WTC11 (cell line): ENCODE results near the gene LY6G6F. TPM values are rescaled to one million over a fixed set of nuclear protein-coding genes. Genes with fewer than 3 reads are reported as not detected.
A peak's percentile ranks its signal among the peaks of the same experiment; 100 is the strongest.

Experiments
- ATAC-seq: fragments of 200-7000 bp; cut with Tn5 transposase; 2 replicates; pipeline ENCODE4 v1.10.0; 2021; ENCODE audit warnings: mild to moderate bottlenecking, moderate library complexity
- CTCF ChIA-PET: fragments of 300-600 bp; sonication (Branson Sonifier 250); formaldehyde crosslinking; loops from one replicate; lab custom pipeline; 2021; ENCODE audit warnings: antibody characterized with exemption; lab: Charles Lee
- POLR2A ChIA-PET: fragments of 350-600 bp; sonication (Branson Sonifier 250); formaldehyde crosslinking; loops from one replicate; lab custom pipeline; 2021; ENCODE audit warnings: antibody characterized with exemption; lab: Charles Lee
- DNase-seq: peaks from one replicate; pipeline ENCODE4 v3.0.0; 2021; ENCODE audit warnings: low spot score
- H3K27ac Mint-ChIP-seq: 2 replicates; pipeline ENCODE4 v1.8.0; 2021; ENCODE audit warnings: mixed read lengths
- H3K27me3 Mint-ChIP-seq: 2 replicates; pipeline ENCODE4 v1.8.0; 2021; ENCODE audit warnings: low read depth, mild to moderate bottlenecking, moderate library complexity, mixed read lengths
- H3K36me3 Mint-ChIP-seq: 2 replicates; pipeline ENCODE4 v1.8.0; 2021; ENCODE audit warnings: mixed read lengths
- H3K4me1 Mint-ChIP-seq: 2 replicates; pipeline ENCODE4 v1.8.0; 2022; ENCODE audit warnings: mixed read lengths
- H3K4me3 Mint-ChIP-seq: 2 replicates; pipeline ENCODE4 v1.8.0; 2021; ENCODE audit warnings: mild to moderate bottlenecking, moderate library complexity, mixed read lengths
- H3K9me3 Mint-ChIP-seq: 2 replicates; pipeline ENCODE4 v1.8.0; 2021; ENCODE audit warnings: mixed read lengths
- E2F4 ChIP-seq: sonication (generic); formaldehyde crosslinking; IDR thresholded peaks from 2 replicates; pipeline ENCODE4 v1.8.1; 2022; ENCODE audit warnings: low read depth, mild to moderate bottlenecking, moderate library complexity, missing genetic modification reagents, borderline replicate concordance
- FOXP4 ChIP-seq: sonication (generic); formaldehyde crosslinking; IDR thresholded peaks from 2 replicates; pipeline ENCODE4 v1.8.0; 2022; ENCODE audit warnings: mild to moderate bottlenecking, missing genetic modification reagents
- GRHL2 ChIP-seq: fragments of 250-450 bp; sonication (Bioruptor Pico); IDR thresholded peaks from 2 replicates; pipeline ENCODE4 v1.8.0; 2022; ENCODE audit warnings: mild to moderate bottlenecking, moderate library complexity; ENCODE audit not compliant: insufficient replicate concordance, severe bottlenecking
- IRF1 ChIP-seq: sonication (generic); formaldehyde crosslinking; IDR thresholded peaks from 2 replicates; pipeline ENCODE4 v1.8.0; 2023; ENCODE audit warnings: missing genetic modification reagents
- IRF2 ChIP-seq: sonication (generic); formaldehyde crosslinking; IDR thresholded peaks from 2 replicates; pipeline ENCODE4 v1.8.0; 2022; ENCODE audit warnings: low read depth, missing genetic modification reagents, borderline replicate concordance
- NFE2L1 ChIP-seq: sonication (generic); formaldehyde crosslinking; IDR thresholded peaks from 2 replicates; pipeline ENCODE4 v1.8.1; 2023; ENCODE audit warnings: missing genetic modification reagents
- NR3C1 ChIP-seq: sonication (generic); formaldehyde crosslinking; conservative IDR thresholded peaks from 2 replicates; pipeline ENCODE4 v1.8.1; 2023; ENCODE audit warnings: low read depth, mild to moderate bottlenecking, missing genetic modification reagents
- OVOL2 ChIP-seq: fragments of 250-450 bp; sonication (Bioruptor Pico); IDR thresholded peaks from 2 replicates; pipeline ENCODE4 v1.9.0; 2021; ENCODE audit warnings: mild to moderate bottlenecking, borderline replicate concordance
- TEAD4 ChIP-seq: sonication (generic); formaldehyde crosslinking; IDR thresholded peaks from 2 replicates; pipeline ENCODE4 v1.8.0; 2022; ENCODE audit warnings: mild to moderate bottlenecking, missing genetic modification reagents
- ZNF317 ChIP-seq: sonication (generic); formaldehyde crosslinking; IDR thresholded peaks from 2 replicates; pipeline ENCODE4 v1.8.1; 2023; ENCODE audit warnings: low read depth, mild to moderate bottlenecking, moderate library complexity, missing genetic modification reagents, borderline replicate concordance
- total RNA-seq: library from RNA; stranded (reverse); gene quantifications from 3 replicates; pipeline ENCODE4 v1.2.3, GENCODE V29; 2021
- TF ChIP-seq, protein P1 (sequence below): fragments of 200-600 bp; IDR thresholded peaks from 2 replicates; pipeline ENCODE4 v1.8.0; 2022; ENCODE audit warnings: antibody characterized with exemption
- TF ChIP-seq, protein P2 (sequence below): sonication (generic); formaldehyde crosslinking; IDR thresholded peaks from 2 replicates; pipeline ENCODE4 v1.8.1; 2023; ENCODE audit warnings: mild to moderate bottlenecking, missing genetic modification reagents
- TF ChIP-seq, protein P3 (sequence below): sonication (generic); formaldehyde crosslinking; IDR thresholded peaks from 2 replicates; pipeline ENCODE4 v1.8.0; 2022; ENCODE audit warnings: mild to moderate bottlenecking, missing genetic modification reagents

LY6G6F gene
- total RNA-seq, 1 experiment from 2014 or later: not detected

DNA sequence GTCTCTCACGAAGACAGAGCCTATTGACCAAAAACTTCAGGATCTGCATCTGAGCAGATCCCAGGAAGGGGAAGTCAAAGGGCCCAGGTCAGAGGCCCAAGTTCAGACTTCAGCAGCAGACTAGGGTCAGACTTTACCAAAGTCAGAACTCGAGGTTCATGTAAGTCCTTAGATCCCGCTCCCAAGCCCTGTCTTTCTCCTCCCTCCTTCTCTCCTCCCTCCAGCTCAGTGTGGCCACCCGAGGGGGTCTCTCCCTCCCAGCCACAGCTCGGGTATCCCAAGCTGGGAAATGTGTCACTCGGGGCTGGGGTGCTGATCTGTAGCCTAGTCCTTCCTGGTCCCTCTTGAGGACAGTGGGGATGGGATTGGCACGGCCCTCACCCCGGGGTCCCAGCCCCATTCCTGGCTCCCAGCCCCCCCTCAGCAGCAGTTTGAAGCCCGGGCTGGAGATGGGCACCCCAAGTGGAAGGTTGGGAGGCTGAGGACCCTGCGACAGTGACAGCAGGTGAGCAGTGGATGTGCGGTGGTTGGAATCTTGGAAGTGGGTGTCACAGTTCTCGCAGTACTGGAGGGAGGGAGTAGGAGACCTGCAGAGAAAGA lies 44.4 kb upstream of the LY6G6F start:
- peaks cover 43% of the 10 kb centered on the region for H3K4me1 Mint-ChIP-seq
- CTCF ChIA-PET: interaction anchor here (0.7 to 2.1 kb wide), 3 partner anchors 10 to 108 kb away, joined by 6 to 14 read pairs (median 12); partner anchors contain the start of genes BAG6 and DDAH2
- peak overlapping the region; percentile 41; the same call in 1 of the 2 replicates for H3K27ac Mint-ChIP-seq

More for the DNA sequence above, 44.4 kb upstream of the LY6G6F start:
- H3K4me3 Mint-ChIP-seq: no peak overlapping the region
- no peak for TF ChIP-seq ZNF317 (CRISPR knock-in tag)
- TF ChIP-seq, protein P1, sequence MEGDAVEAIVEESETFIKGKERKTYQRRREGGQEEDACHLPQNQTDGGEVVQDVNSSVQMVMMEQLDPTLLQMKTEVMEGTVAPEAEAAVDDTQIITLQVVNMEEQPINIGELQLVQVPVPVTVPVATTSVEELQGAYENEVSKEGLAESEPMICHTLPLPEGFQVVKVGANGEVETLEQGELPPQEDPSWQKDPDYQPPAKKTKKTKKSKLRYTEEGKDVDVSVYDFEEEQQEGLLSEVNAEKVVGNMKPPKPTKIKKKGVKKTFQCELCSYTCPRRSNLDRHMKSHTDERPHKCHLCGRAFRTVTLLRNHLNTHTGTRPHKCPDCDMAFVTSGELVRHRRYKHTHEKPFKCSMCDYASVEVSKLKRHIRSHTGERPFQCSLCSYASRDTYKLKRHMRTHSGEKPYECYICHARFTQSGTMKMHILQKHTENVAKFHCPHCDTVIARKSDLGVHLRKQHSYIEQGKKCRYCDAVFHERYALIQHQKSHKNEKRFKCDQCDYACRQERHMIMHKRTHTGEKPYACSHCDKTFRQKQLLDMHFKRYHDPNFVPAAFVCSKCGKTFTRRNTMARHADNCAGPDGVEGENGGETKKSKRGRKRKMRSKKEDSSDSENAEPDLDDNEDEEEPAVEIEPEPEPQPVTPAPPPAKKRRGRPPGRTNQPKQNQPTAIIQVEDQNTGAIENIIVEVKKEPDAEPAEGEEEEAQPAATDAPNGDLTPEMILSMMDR: no peak
- no peak for TF ChIP-seq IRF2 (CRISPR knock-in tag)
- TF ChIP-seq, protein P2, sequence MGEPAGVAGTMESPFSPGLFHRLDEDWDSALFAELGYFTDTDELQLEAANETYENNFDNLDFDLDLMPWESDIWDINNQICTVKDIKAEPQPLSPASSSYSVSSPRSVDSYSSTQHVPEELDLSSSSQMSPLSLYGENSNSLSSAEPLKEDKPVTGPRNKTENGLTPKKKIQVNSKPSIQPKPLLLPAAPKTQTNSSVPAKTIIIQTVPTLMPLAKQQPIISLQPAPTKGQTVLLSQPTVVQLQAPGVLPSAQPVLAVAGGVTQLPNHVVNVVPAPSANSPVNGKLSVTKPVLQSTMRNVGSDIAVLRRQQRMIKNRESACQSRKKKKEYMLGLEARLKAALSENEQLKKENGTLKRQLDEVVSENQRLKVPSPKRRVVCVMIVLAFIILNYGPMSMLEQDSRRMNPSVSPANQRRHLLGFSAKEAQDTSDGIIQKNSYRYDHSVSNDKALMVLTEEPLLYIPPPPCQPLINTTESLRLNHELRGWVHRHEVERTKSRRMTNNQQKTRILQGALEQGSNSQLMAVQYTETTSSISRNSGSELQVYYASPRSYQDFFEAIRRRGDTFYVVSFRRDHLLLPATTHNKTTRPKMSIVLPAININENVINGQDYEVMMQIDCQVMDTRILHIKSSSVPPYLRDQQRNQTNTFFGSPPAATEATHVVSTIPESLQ (CRISPR knock-in tag): no peak
- no peak for TF ChIP-seq IRF1 (CRISPR knock-in tag)
- no peak for TF ChIP-seq NFE2L1 (CRISPR knock-in tag)
- TF ChIP-seq OVOL2: no peak
- TF ChIP-seq GRHL2 (CRISPR knock-in tag): no peak
- TF ChIP-seq, protein P3, sequence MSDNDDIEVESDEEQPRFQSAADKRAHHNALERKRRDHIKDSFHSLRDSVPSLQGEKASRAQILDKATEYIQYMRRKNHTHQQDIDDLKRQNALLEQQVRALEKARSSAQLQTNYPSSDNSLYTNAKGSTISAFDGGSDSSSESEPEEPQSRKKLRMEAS (CRISPR knock-in tag): no peak
- no peak for TF ChIP-seq E2F4
- no peak for TF ChIP-seq TEAD4
- TF ChIP-seq NR3C1 (CRISPR knock-in tag): no peak
- TF ChIP-seq FOXP4 (CRISPR knock-in tag): no peak
- ATAC-seq (no peak), DNase-seq (no peak)
- POLR2A ChIA-PET: no interaction called here
- H3K9me3 Mint-ChIP-seq: no peaks in the 10 kb centered on the region
- no peaks in the 10 kb centered on the region for H3K27me3 Mint-ChIP-seq
- peaks cover 30% of the 10 kb centered on the region for H3K36me3 Mint-ChIP-seq
